Measurements from ENCODE around the gene ATP5F1D. TPM values are rescaled to one million over a fixed set of nuclear protein-coding genes. Genes with fewer than 3 reads are reported as not detected.
A peak's percentile ranks its signal among the peaks of the same experiment; 100 is the strongest.

Gene ATP5F1D
- total and polyA plus RNA-seq, 2 of the 13 experiments (the other 11 are each of a cell fraction or from before 2014, with no cell fraction given) = 39.4 to 78.7 TPM

DNA sequence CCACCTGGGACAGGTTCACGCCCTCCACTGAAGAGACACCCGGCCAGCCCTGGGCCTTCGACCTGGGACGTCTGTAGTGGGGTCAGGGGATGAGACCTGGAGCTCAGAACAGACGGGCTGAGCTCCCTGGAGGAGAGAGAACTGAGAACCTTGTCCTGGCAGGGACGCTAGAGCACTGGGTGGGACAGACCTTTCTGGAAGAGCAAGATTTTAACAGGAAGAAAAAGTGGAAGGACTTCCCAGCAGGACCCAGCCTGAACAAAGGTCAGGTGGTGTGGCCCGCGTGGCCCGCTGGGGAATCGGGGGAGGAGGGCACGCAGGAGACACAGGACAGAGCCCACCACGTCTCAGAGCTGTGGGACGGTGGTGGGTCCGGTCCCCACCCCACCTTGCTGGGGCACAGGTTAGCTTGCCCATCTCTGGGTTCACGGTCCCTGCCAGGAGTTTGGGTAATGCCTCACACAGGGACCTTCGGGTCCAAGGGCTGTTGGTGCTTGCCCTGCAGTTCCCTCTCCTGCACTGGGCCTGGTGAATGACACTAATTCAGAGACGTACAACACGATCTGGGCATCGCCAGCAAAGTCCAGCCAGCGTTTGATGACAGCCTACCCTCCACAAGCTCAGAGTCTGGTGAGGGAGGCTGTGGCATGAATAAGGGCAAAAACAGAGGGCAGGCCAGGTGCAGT lies 42.9 kb downstream of the ATP5F1D start (continued):
- TF ChIP-seq ZNF747 (CRISPR knock-in tag; IDR thresholded peaks at IDR 0.05; ENCODE audit: borderline replicate concordance) = no peak
- no peak for TF ChIP-seq ZNF180 (CRISPR knock-in tag; IDR thresholded peaks at IDR 0.05; ENCODE audit: borderline replicate concordance, low read depth)
- no peak; the same call in 1 of the 2 replicates for TF ChIP-seq ZNF343 (CRISPR knock-in tag; IDR thresholded peaks at IDR 0.05)
- no peak for TF ChIP-seq ZBTB21 (CRISPR knock-in tag; IDR thresholded peaks at IDR 0.05)
- no peak for TF ChIP-seq PITX1 (CRISPR knock-in tag; IDR thresholded peaks at IDR 0.05)
- no peak for TF ChIP-seq TMF1 (CRISPR knock-in tag; IDR thresholded peaks at IDR 0.05; ENCODE audit: low read depth)
- TF ChIP-seq HNF4A (CRISPR knock-in tag; IDR thresholded peaks at IDR 0.05) = peak; percentile 72
- TF ChIP-seq ZSCAN30 (CRISPR knock-in tag; IDR thresholded peaks at IDR 0.05) = no peak
- TF ChIP-seq REL (CRISPR knock-in tag; conservative IDR thresholded peaks at IDR 0.05) = 0 out of 2 replicates have a peak, but pooled peaks have one; percentile 27
- peak; percentile 40; the same call in 1 of the 2 replicates for TF ChIP-seq ARNTL (CRISPR knock-in tag; IDR thresholded peaks at IDR 0.05)
- no peak for TF ChIP-seq ZBTB8A (CRISPR knock-in tag; IDR thresholded peaks at IDR 0.05; ENCODE audit: borderline replicate concordance, low read depth)
- no peak for TF ChIP-seq CHD4 (IDR thresholded peaks at IDR 0.05; ENCODE audit: borderline replicate concordance, low read length)
- TF ChIP-seq, protein P1, sequence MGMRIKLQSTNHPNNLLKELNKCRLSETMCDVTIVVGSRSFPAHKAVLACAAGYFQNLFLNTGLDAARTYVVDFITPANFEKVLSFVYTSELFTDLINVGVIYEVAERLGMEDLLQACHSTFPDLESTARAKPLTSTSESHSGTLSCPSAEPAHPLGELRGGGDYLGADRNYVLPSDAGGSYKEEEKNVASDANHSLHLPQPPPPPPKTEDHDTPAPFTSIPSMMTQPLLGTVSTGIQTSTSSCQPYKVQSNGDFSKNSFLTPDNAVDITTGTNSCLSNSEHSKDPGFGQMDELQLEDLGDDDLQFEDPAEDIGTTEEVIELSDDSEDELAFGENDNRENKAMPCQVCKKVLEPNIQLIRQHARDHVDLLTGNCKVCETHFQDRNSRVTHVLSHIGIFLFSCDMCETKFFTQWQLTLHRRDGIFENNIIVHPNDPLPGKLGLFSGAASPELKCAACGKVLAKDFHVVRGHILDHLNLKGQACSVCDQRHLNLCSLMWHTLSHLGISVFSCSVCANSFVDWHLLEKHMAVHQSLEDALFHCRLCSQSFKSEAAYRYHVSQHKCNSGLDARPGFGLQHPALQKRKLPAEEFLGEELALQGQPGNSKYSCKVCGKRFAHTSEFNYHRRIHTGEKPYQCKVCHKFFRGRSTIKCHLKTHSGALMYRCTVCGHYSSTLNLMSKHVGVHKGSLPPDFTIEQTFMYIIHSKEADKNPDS (CRISPR knock-in tag; IDR thresholded peaks at IDR 0.05) = no peak
- TF ChIP-seq SP140L (CRISPR knock-in tag; IDR thresholded peaks at IDR 0.05; ENCODE audit: borderline replicate concordance) = no peak
- TF ChIP-seq ISX (CRISPR knock-in tag; conservative IDR thresholded peaks at IDR 0.05) = no peak
- TF ChIP-seq ZMYM2 (CRISPR knock-in tag; IDR thresholded peaks at IDR 0.05) = no peak
- no peak for TF ChIP-seq ZNF674 (CRISPR knock-in tag; IDR thresholded peaks at IDR 0.05; ENCODE audit: low read depth)
- no peak for TF ChIP-seq ATF7 (IDR thresholded peaks at IDR 0.05)
- no peak for TF ChIP-seq ATF7 (CRISPR knock-in tag; IDR thresholded peaks at IDR 0.05)
- TF ChIP-seq ZNF292 (CRISPR knock-in tag; IDR thresholded peaks at IDR 0.05; ENCODE audit: borderline replicate concordance, low read depth) = no peak
- TF ChIP-seq, protein P2, sequence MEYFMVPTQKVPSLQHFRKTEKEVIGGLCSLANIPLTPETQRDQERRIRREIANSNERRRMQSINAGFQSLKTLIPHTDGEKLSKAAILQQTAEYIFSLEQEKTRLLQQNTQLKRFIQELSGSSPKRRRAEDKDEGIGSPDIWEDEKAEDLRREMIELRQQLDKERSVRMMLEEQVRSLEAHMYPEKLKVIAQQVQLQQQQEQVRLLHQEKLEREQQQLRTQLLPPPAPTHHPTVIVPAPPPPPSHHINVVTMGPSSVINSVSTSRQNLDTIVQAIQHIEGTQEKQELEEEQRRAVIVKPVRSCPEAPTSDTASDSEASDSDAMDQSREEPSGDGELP (IDR thresholded peaks at IDR 0.05; ENCODE audit: borderline replicate concordance, low read depth) = no peak
- TF ChIP-seq NR2F6 (IDR thresholded peaks at IDR 0.05) = peak; percentile 59
- peak; percentile 32; the same call in 1 of the 2 replicates for TF ChIP-seq NR2F6 (CRISPR knock-in tag; IDR thresholded peaks at IDR 0.05)
- no peak for TF ChIP-seq ZNF878 (CRISPR knock-in tag; IDR thresholded peaks at IDR 0.05)
- TF ChIP-seq ZNF672 (CRISPR knock-in tag; IDR thresholded peaks at IDR 0.05) = no peak
- TF ChIP-seq, protein P3, sequence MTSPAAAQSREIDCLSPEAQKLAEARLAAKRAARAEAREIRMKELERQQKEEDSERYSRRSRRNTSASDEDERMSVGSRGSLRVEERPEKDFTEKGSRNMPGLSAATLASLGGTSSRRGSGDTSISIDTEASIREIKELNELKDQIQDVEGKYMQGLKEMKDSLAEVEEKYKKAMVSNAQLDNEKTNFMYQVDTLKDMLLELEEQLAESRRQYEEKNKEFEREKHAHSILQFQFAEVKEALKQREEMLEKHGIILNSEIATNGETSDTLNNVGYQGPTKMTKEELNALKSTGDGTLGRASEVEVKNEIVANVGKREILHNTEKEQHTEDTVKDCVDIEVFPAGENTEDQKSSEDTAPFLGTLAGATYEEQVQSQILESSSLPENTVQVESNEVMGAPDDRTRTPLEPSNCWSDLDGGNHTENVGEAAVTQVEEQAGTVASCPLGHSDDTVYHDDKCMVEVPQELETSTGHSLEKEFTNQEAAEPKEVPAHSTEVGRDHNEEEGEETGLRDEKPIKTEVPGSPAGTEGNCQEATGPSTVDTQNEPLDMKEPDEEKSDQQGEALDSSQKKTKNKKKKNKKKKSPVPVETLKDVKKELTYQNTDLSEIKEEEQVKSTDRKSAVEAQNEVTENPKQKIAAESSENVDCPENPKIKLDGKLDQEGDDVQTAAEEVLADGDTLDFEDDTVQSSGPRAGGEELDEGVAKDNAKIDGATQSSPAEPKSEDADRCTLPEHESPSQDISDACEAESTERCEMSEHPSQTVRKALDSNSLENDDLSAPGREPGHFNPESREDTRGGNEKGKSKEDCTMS (CRISPR knock-in tag; conservative IDR thresholded peaks at IDR 0.05) = no peak

All from HepG2 (cell line).